Myometrial cell (primary cell): ENCODE results near the gene ZNF154. TPM values are rescaled to one million over a fixed set of nuclear protein-coding genes. Genes with fewer than 3 reads are reported as not detected.

Experiments used
- total RNA-seq: library from RNA; depleted of rRNA; stranded (reverse); fragments of >200 nt; gene quantifications from 2 replicates; pipeline ENCODE4 v1.2.3, GENCODE V29; 2015

Gene ZNF154
- not detected in 2 replicates for total RNA-seq

DNA sequence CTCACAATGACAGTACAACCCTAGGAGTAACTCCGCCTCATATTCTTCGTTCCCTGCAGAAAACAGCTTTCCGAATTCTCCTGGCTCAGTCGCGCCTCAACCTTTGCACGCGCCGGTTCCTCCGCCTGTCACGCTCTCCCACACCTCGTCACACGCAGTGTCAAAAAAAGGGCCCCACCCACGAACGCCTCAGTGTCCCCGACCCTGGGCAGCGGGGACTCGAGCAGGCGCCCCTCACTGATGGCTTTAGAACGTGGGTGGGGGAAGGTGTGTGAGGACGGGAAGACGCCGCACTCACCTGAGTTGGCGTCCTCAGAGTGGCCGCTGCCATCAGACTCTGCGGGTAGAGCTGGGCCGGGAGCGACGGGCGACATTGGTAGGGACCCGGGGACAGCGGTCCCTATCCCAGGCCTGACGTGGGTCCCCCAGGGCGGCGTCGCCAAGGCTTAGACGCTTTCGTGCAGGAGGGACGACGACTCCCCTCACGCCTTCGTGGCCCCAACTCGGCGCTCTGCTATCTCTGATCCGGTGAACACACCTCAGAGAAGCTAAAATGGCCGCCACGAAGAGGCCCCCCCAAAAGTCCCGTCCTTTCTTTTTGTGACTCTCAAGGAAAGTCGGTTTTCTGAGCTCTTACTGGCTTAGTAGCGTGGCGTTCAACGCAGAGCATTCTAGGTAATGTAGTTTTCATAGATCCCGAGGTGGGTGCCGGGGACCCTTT lies at the start of gene ZNF154:
Gene ZNF154, minus strand, starts transcription at position 564 of the 721 bp plus-strand sequence. Its CDS starts 233 bp downstream, at position 331.

GRCh38 chr19:57746580-57747471 lies 37.8 kb upstream of the ZNF154 start, which contains the start of gene ZNF776:
Gene ZNF776, plus strand, starts transcription at chr19:57746815. Its CDS starts 244 bp downstream, at chr19:57747059.

GRCh38 chr19:57668635-57669034 lies 40.4 kb downstream of the ZNF154 start, which contains the start of gene ZSCAN4:
Gene ZSCAN4, plus strand, starts transcription at chr19:57668935. Its CDS starts 7,211 bp downstream, at chr19:57676146.

Other genes starting within 250 kb of the ZNF154 start
- 4.4 and 4.9 TPM in 2 replicates for gene ZNF772, start 231.6 kb downstream of the ZNF154 start, total RNA-seq
- 4.6 and 6.7 TPM in 2 replicates for gene ZNF419, start 221.5 kb downstream of the ZNF154 start, total RNA-seq
- gene ZNF773, start 209.3 kb downstream of the ZNF154 start, total RNA-seq = 5.7 and 7.5 TPM in 2 replicates
- gene ZNF549, start 181.8 kb downstream of the ZNF154 start, total RNA-seq = 2.7 and 2.9 TPM in 2 replicates
- 0.86 and 1.8 TPM in 2 replicates for gene ZNF550, start 149.3 kb downstream of the ZNF154 start, total RNA-seq
- gene ZNF416, start 130.3 kb downstream of the ZNF154 start, total RNA-seq = 2.5 and 3.2 TPM in 2 replicates
- 1.8 and 2.6 TPM in 2 replicates for gene ZIK1, start 125.1 kb downstream of the ZNF154 start, total RNA-seq
- gene ZNF530, start 109.3 kb downstream of the ZNF154 start, total RNA-seq = 2.5 and 3.2 TPM in 2 replicates
- gene ZNF134, start 95.0 kb downstream of the ZNF154 start, total RNA-seq = 8.7 and 13.0 TPM in 2 replicates
- gene ZNF211, start 76.0 kb downstream of the ZNF154 start, total RNA-seq = 2.6 and 7.4 TPM in 2 replicates
- not detected in 2 replicates for gene ZSCAN4, start 40.3 kb downstream of the ZNF154 start, total RNA-seq
- 2.0 and 7.8 TPM in 2 replicates for gene ZNF551, start 27.2 kb downstream of the ZNF154 start, total RNA-seq
- gene ZNF671, start 18.4 kb upstream of the ZNF154 start, total RNA-seq = 4.4 and 7.5 TPM in 2 replicates
- 4.4 and 5.2 TPM in 2 replicates for gene ZNF776, start 37.6 kb upstream of the ZNF154 start, total RNA-seq
- gene ZNF586, start 60.5 kb upstream of the ZNF154 start, total RNA-seq = 6.2 and 8.1 TPM in 2 replicates
- 1.6 and 1.7 TPM in 2 replicates for gene ZNF552, start 105.7 kb upstream of the ZNF154 start, total RNA-seq
- 2.0 and 4.6 TPM in 2 replicates for gene ZNF587B, start 121.1 kb upstream of the ZNF154 start, total RNA-seq
- 6.3 and 14.9 TPM in 2 replicates for gene ZNF587, start 140.7 kb upstream of the ZNF154 start, total RNA-seq
- gene ZNF814, start 179.8 kb upstream of the ZNF154 start, total RNA-seq = 0.71 and 1.4 TPM in 2 replicates
- gene ZNF417, start 207.4 kb upstream of the ZNF154 start, total RNA-seq = 3.0 and 6.1 TPM in 2 replicates
- gene ZNF418, start 226.2 kb upstream of the ZNF154 start, total RNA-seq = 0.29 and 1.8 TPM in 2 replicates
- gene ZNF256, start 238.5 kb upstream of the ZNF154 start, total RNA-seq = 0.29 and 3.5 TPM in 2 replicates